A549 (cell line): ENCODE measurements around the gene PRKRA. TPM values are rescaled to one million over a fixed set of nuclear protein-coding genes. Genes with fewer than 3 reads are reported as not detected.

ENCODE experiments used
- ATAC-seq, 2 experiments: fragments of 200-7000 bp in 1 of 2; fragments of >200 bp in 1 of 2; cut with Nextera tagmentation in 1 of 2; cut with Tn5 transposase in 1 of 2; 3 replicates each; pipeline versions ENCODE4 v1.8.0 to v1.9.1; 2018 to 2020; ENCODE audit warnings: mild to moderate bottlenecking in 1 of 2, moderate library complexity in 1 of 2
- CTCF ChIA-PET: fragments of 300-600 bp; sonication (Branson Sonifier 250); formaldehyde crosslinking; extraction: SDS; loops from one replicate; lab custom pipeline; 2021; ENCODE audit warnings: antibody characterized with exemption, inconsistent platforms; lab: Yijun Ruan, JAX
- POLR2A ChIA-PET: fragments of 350-600 bp; formaldehyde crosslinking; extraction: SDS; loops from one replicate; lab custom pipeline; 2021; ENCODE audit warnings: antibody characterized with exemption, inconsistent platforms; lab: Yijun Ruan, JAX
- DNase-seq, 2 experiments: peaks; one replicate each; pipeline versions ENCODE4 v3.0.0 to v3.0.0-alpha.2; 2011 to 2016; ENCODE audit warnings: low read depth in 1 of 2, low spot score in 1 of 2
- FAIRE-seq: peaks from 2 replicates; lab custom pipeline; 2011; peaks lifted over from hg19 to GRCh38; lab: Jason Lieb, UNC
- H3K27ac ChIP-seq, 2 experiments: fragments of >200 bp; sonication (Bioruptor Twin); formaldehyde crosslinking; 3 replicates each; pipeline ENCODE4 v1.5.1; 2016 to 2017
- H3K4me1 ChIP-seq: fragments of >200 bp; sonication (Bioruptor Twin); formaldehyde crosslinking; 3 replicates; pipeline ENCODE4 v1.6.1; 2016
- H3K4me2 ChIP-seq: fragments of >200 bp; sonication (Bioruptor Twin); formaldehyde crosslinking; 3 replicates; pipeline ENCODE4 v1.6.1; 2016
- H3K4me3 ChIP-seq: fragments of >200 bp; sonication (Bioruptor Twin); formaldehyde crosslinking; 3 replicates; pipeline ENCODE4 v1.5.1; 2016
- H3K9me3 ChIP-seq: fragments of >200 bp; sonication (Bioruptor Twin); formaldehyde crosslinking; 3 replicates; pipeline ENCODE4 v1.6.1; 2016
- ATOH8 ChIP-seq: fragments of 250-450 bp; sonication (Bioruptor Pico); IDR thresholded peaks from 2 replicates; pipeline ENCODE4 v1.5.0; 2020; ENCODE audit warnings: low read depth, mild to moderate bottlenecking, moderate library complexity
- BCL3 ChIP-seq: fragments of >200 bp; sonication (Bioruptor Twin); formaldehyde crosslinking; IDR thresholded peaks from 3 replicates; pipeline ENCODE4 v1.6.1; 2016
- CHD2 ChIP-seq: fragments of 150-350 bp; IDR thresholded peaks from 2 replicates; pipeline ENCODE4 v1.6.1; 2014; ENCODE audit warnings: low read length; ENCODE audit not compliant: partially characterized antibody
- CTCF ChIP-seq: fragments of >200 bp; sonication (Bioruptor Twin); formaldehyde crosslinking; IDR thresholded peaks from 3 replicates; pipeline ENCODE4 v1.5.1; 2016
- E2F6 ChIP-seq: IDR thresholded peaks from 2 replicates; pipeline ENCODE4 v1.6.1; 2012; ENCODE audit warnings: low read depth, borderline replicate concordance
- EP300 ChIP-seq, 2 experiments: fragments of >200 bp; sonication (Bioruptor Twin); formaldehyde crosslinking; IDR thresholded peaks; 2 replicates in 1 of 2; 3 replicates in 1 of 2; pipeline ENCODE4 v1.6.1; 2016 to 2017
- ESRRA ChIP-seq: fragments of 150-350 bp; IDR thresholded peaks from 2 replicates; pipeline ENCODE4 v1.6.1; 2014; ENCODE audit warnings: mild to moderate bottlenecking, low read length, borderline replicate concordance
- FOSB ChIP-seq: fragments of 250-450 bp; sonication (Bioruptor Pico); IDR thresholded peaks from 2 replicates; pipeline ENCODE4 v1.5.0; 2020; ENCODE audit warnings: mild to moderate bottlenecking, moderate library complexity
- HEYL ChIP-seq: fragments of 250-450 bp; sonication (Bioruptor Pico); IDR thresholded peaks from 2 replicates; pipeline ENCODE4 v1.8.0; 2021; ENCODE audit warnings: mild to moderate bottlenecking, moderate library complexity
- HMGXB4 ChIP-seq: fragments of 250-450 bp; sonication (Bioruptor Pico); IDR thresholded peaks from 2 replicates; pipeline ENCODE4 v1.5.0; 2021; ENCODE audit warnings: mild to moderate bottlenecking, moderate library complexity, borderline replicate concordance
- HOXB13 ChIP-seq: fragments of 250-450 bp; sonication (Bioruptor Pico); IDR thresholded peaks from 2 replicates; pipeline ENCODE4 v1.5.0; 2020; ENCODE audit warnings: low read depth, mild to moderate bottlenecking, moderate library complexity
- JUN ChIP-seq, 2 experiments: fragments of >200 bp; sonication (Bioruptor Twin); formaldehyde crosslinking; IDR thresholded peaks; 2 replicates in 1 of 2; 3 replicates in 1 of 2; pipeline ENCODE4 v1.6.1; 2016 to 2017
- MAFK ChIP-seq: fragments of 450-650 bp; IDR thresholded peaks from 2 replicates; pipeline ENCODE4 v1.6.1; 2014; ENCODE audit not compliant: partially characterized antibody
- MAX ChIP-seq: IDR thresholded peaks from 2 replicates; pipeline ENCODE4 v1.6.1; 2012
- MYC ChIP-seq: IDR thresholded peaks from 2 replicates; pipeline ENCODE4 v1.6.1; 2012; ENCODE audit warnings: mild to moderate bottlenecking, inconsistent platforms, low read length, improper control_type of control experiment, borderline replicate concordance
- PBX3 ChIP-seq: IDR thresholded peaks from 2 replicates; pipeline ENCODE4 v1.6.1; 2012
- PHF8 ChIP-seq: fragments of 200-600 bp; sonication (generic); IDR thresholded peaks from 2 replicates; pipeline ENCODE4 v1.6.1; 2016; ENCODE audit warnings: low read depth, mild to moderate bottlenecking, antibody characterized with exemption, moderate library complexity, borderline replicate concordance
- POLR2A ChIP-seq: IDR thresholded peaks from 2 replicates; pipeline ENCODE4 v1.6.1; 2012; ENCODE audit warnings: mild to moderate bottlenecking, low read length
- RAD21 ChIP-seq, 2 experiments: fragments of >200 bp in 1 of 2; sonication (Bioruptor Twin) in 1 of 2; formaldehyde crosslinking in 1 of 2; IDR thresholded peaks in 1 of 2; conservative IDR thresholded peaks in 1 of 2; 2 replicates in 1 of 2; 3 replicates in 1 of 2; pipeline ENCODE4 v1.6.1; 2012 to 2018; ENCODE audit warnings: inconsistent platforms in 1 of 2
- RCOR1 ChIP-seq: fragments of 150-350 bp; IDR thresholded peaks from 2 replicates; pipeline ENCODE4 v1.6.1; 2014; ENCODE audit warnings: antibody characterized with exemption, low read length, low read depth
- SMC3 ChIP-seq: fragments of >200 bp; sonication (Bioruptor Twin); formaldehyde crosslinking; IDR thresholded peaks from 3 replicates; pipeline ENCODE4 v1.6.1; 2018; ENCODE audit warnings: inconsistent platforms
- SREBF2 ChIP-seq: fragments of 450-650 bp; IDR thresholded peaks from 2 replicates; pipeline ENCODE4 v1.6.1; 2014; ENCODE audit warnings: mild to moderate bottlenecking, moderate library complexity
- TP53 ChIP-seq: fragments of 250-450 bp; sonication (Bioruptor Pico); IDR thresholded peaks from 2 replicates; pipeline ENCODE4 v1.5.0; 2021; ENCODE audit warnings: mild to moderate bottlenecking, moderate library complexity
- ZNF302 ChIP-seq: fragments of 250-450 bp; sonication (Bioruptor Pico); IDR thresholded peaks from 2 replicates; pipeline ENCODE4 v1.9.0; 2021; ENCODE audit warnings: inconsistent platforms, mild to moderate bottlenecking, moderate library complexity
- WGBS: methylation state at CpG from one replicate; pipeline ENCODE4 v1.1.6; 2017; ENCODE audit errors: missing lambda C conversion rate; 5-methylcytosine and 5-hydroxymethylcytosine counted together
- polyA plus RNA-seq, 4 experiments: library from polyadenylated mRNA; depleted of rRNA in 3 of 4; stranded (reverse); fragments of >200 nt; fragmentation: RNase III in 1 of 4; extraction: RNeasy Plus Mini Kit Qiagen cat#74134 plus additional on column Dnase treatment in 1 of 4; gene quantifications; 2 replicates in 3 of 4; 3 replicates in 1 of 4; pipeline ENCODE4 v1.2.3, GENCODE V29; 2011 to 2017

PRKRA gene
- polyA plus RNA-seq, 2 of the 4 experiments (the other 2 are of a cell fraction): 44.1 to 63.4 TPM

GRCh38 chr2:178478439-178479274 lies 27.7 kb upstream of the PRKRA start, which contains the start of gene FKBP7:
Gene FKBP7, minus strand, starts transcription at chr2:178478600. Its CDS starts 101 bp downstream, at chr2:178478499.
- ATAC-seq (peak; percentile 72 to 79), DNase-seq (peak; percentile 71 to 84), FAIRE-seq (no peak)
- Histone ChIP-seq H3K27ac (peak within 1 kb of the TSS; percentile 82 to 92), H3K4me3 (peak within 1 kb of the TSS; percentile 68), H3K9me3 (no peaks in the 10 kb centered on the region), H3K4me1 (peaks cover 42% of the 10 kb centered on the region), H3K4me2 (peak within 1 kb of the TSS; percentile 74)
- WGBS: 2% methylated on average over 47 of the region's 56 CpGs
- TF ChIP-seq TP53 (CRISPR knock-in tag): no peak
- peak; percentile 50; the same call in 1 of the 3 replicates for TF ChIP-seq BCL3
- TF ChIP-seq PHF8: peak; percentile 85
- TF ChIP-seq ESRRA: no peak
- TF ChIP-seq JUN (IDR thresholded peaks at IDR 0.05): peak in 1 of 2 experiments; percentile 56; a peak in 2 of 5 replicates
- TF ChIP-seq SMC3: peak; percentile 24; the same call in 2 of the 3 replicates
- TF ChIP-seq ATOH8 (CRISPR knock-in tag): 0 out of 2 replicates have a peak, but pooled peaks have one; percentile 15
- TF ChIP-seq RAD21 (conservative IDR thresholded peaks at IDR 0.05 in 1 of 2, IDR thresholded peaks at IDR 0.05 in 1 of 2): peak; percentile 65 to 75
- peak; percentile 86 for TF ChIP-seq MAX
- no peak for TF ChIP-seq PBX3
- TF ChIP-seq HOXB13 (CRISPR knock-in tag): no peak
- TF ChIP-seq MYC: peak; percentile 61; the same call in 1 of the 2 replicates
- peak; percentile 66 for TF ChIP-seq POLR2A
- no peak for TF ChIP-seq MAFK
- TF ChIP-seq RCOR1: no peak
- TF ChIP-seq E2F6: peak; percentile 72
- TF ChIP-seq EP300 (IDR thresholded peaks at IDR 0.05): no peak
- peak; percentile 58 for TF ChIP-seq CTCF
- ChIA-PET CTCF (interaction anchor here (1.1 to 2.0 kb wide), 4 partner anchors 7 to 347 kb away, joined by 3 to 8 read pairs (median 4); no protein-coding TSS in a partner anchor), POLR2A (interaction anchor here (4.1 kb wide), 1 partner anchor 27 kb away, joined by 35 read pairs; the partner anchor contains the start of genes PJVK and PRKRA)

GRCh38 chr2:178478130-178478438 lies 27.1 kb upstream of the PRKRA start:
- no peak for DNase-seq
- ChIA-PET CTCF (no interaction called here), POLR2A (interaction anchor here (4.1 kb wide), 1 partner anchor 27 kb away, joined by 35 read pairs; the partner anchor contains the start of genes PJVK and PRKRA)
- no peak for ATAC-seq
- peaks cover 38% of the 10 kb centered on the region for H3K4me1 ChIP-seq
- 2% methylated on average over 10 of the region's 10 CpGs for WGBS
- peak overlapping the region; percentile 68 for H3K4me3 ChIP-seq
- no peak for FAIRE-seq
- peak overlapping the region; percentile 82 to 92 for H3K27ac ChIP-seq
- peak overlapping the region; percentile 74 for H3K4me2 ChIP-seq
- H3K9me3 ChIP-seq: no peaks in the 10 kb centered on the region
- TF ChIP-seq RAD21 (conservative IDR thresholded peaks at IDR 0.05 in 1 of 2, IDR thresholded peaks at IDR 0.05 in 1 of 2) (no peak), ZNF302 (CRISPR knock-in tag) (no peak), ESRRA (no peak), PHF8 (no peak; the same call in 1 of the 2 replicates), BCL3 (no peak), JUN (IDR thresholded peaks at IDR 0.05) (no peak), SREBF2 (no peak), HMGXB4 (CRISPR knock-in tag) (no peak), FOSB (no peak), HEYL (CRISPR knock-in tag) (no peak), CHD2 (no peak)
